K562 (cell line): ENCODE measurements around the gene TMOD2. TPM values are rescaled to one million over a fixed set of nuclear protein-coding genes. Genes with fewer than 3 reads are reported as not detected.

ENCODE experiments used
- ATAC-seq: fragments of 200-7000 bp; cut with Tn5 transposase; 3 replicates; pipeline ENCODE4 v1.9.1; 2020; ENCODE audit warnings: moderate library complexity
- BruUV-seq: library from RNA; stranded (reverse); fragments of 400-500 nt; replicated peaks from 2 replicates; lab custom pipeline; 2021; lab: Mats Ljungman, UMichigan
- CTCF ChIA-PET: fragments of 300-600 bp; formaldehyde crosslinking; extraction: SDS; loops from one replicate; lab custom pipeline; 2021; ENCODE audit warnings: low intra/inter-chr PET ratio; lab: Yijun Ruan, JAX
- POLR2A ChIA-PET: fragments of 300-600, 350-650 bp; sonication (Branson Sonifier 250); formaldehyde crosslinking; extraction: SDS; loops from one replicate; lab custom pipeline; 2021; ENCODE audit warnings: antibody characterized with exemption, inconsistent platforms; lab: Yijun Ruan, JAX
- DNase-seq, 4 experiments: peaks; one replicate each; pipeline versions ENCODE4 v3.0.0 to v3.0.0-alpha.2; 2011 to 2018; ENCODE audit warnings: low spot score in 3 of 4, mixed read lengths in 3 of 4; ENCODE audit errors: extremely low read depth in 1 of 4
- FAIRE-seq: peaks from 2 replicates; lab custom pipeline; 2011; peaks lifted over from hg19 to GRCh38; lab: Jason Lieb, UNC
- H2AFZ ChIP-seq: 2 replicates; pipeline ENCODE4 v1.6.0; 2011; ENCODE audit warnings: low read depth, low read length, control low read depth, inconsistent platforms
- H3K27ac ChIP-seq: fragments of 200-600 bp; 3 replicates; pipeline ENCODE4 v1.8.0; 2011; ENCODE audit warnings: low read depth, mild to moderate bottlenecking, control low read depth, inconsistent platforms, low read length, moderate library complexity, mixed read lengths; ENCODE audit errors: extremely low read depth
- H3K27me3 ChIP-seq, 2 experiments: fragments of 300-600 bp in 1 of 2; 2 replicates in 1 of 2; 3 replicates in 1 of 2; pipeline versions ENCODE4 v1.6.0 to v1.8.0; 2011; ENCODE audit warnings: inconsistent platforms in 2 of 2, low read length in 2 of 2, mild to moderate bottlenecking in 1 of 2, mixed read lengths in 1 of 2, moderate library complexity in 1 of 2; ENCODE audit not compliant: control insufficient read depth in 2 of 2, insufficient read depth in 2 of 2
- H3K36me3 ChIP-seq: fragments of 300-600 bp; 3 replicates; pipeline ENCODE4 v1.8.0; 2011; ENCODE audit warnings: mild to moderate bottlenecking, low read length, inconsistent platforms; ENCODE audit not compliant: control insufficient read depth, insufficient read depth
- H3K4me1 ChIP-seq, 2 experiments: fragments of 200-600 bp in 1 of 2; replicated peaks in 1 of 2; 2 replicates in 1 of 2; 3 replicates in 1 of 2; pipeline versions ENCODE4 v1.5.1 to v1.8.0; 2011; ENCODE audit warnings: inconsistent platforms in 2 of 2, low read length in 2 of 2, mild to moderate bottlenecking in 1 of 2, mixed read lengths in 1 of 2, moderate library complexity in 1 of 2; ENCODE audit not compliant: control insufficient read depth in 2 of 2, insufficient read depth in 2 of 2
- H3K4me2 ChIP-seq: 2 replicates; pipeline ENCODE4 v1.6.1; 2011; ENCODE audit warnings: low read length, control low read depth, inconsistent platforms, mixed read lengths; ENCODE audit not compliant: insufficient read depth
- H3K4me3 ChIP-seq: fragments of 200-600 bp; sonication (generic), shearing (Covaris generic); 2 replicates; pipeline ENCODE4 v1.5.1; 2016; ENCODE audit warnings: control low read depth, inconsistent platforms
- H3K79me2 ChIP-seq: fragments of 200-600 bp; 3 replicates; pipeline ENCODE4 v1.8.0; 2011; ENCODE audit warnings: low read length, inconsistent platforms; ENCODE audit not compliant: control insufficient read depth, insufficient read depth
- H3K9ac ChIP-seq, 2 experiments: 2 replicates each; pipeline versions ENCODE4 v1.6.0 to v1.6.1; 2011; ENCODE audit warnings: low read depth in 2 of 2, low read length in 2 of 2, control low read depth in 1 of 2, inconsistent platforms in 1 of 2, mild to moderate bottlenecking in 1 of 2, mixed read lengths in 1 of 2; ENCODE audit not compliant: insufficient read depth in 1 of 2
- H3K9me1 ChIP-seq: one replicate; pipeline ENCODE4 v1.6.0; 2011; ENCODE audit warnings: inconsistent platforms, mild to moderate bottlenecking, low read length, moderate library complexity; ENCODE audit not compliant: control insufficient read depth, insufficient read depth
- H3K9me3 ChIP-seq: replicated peaks from 2 replicates; pipeline ENCODE4 v1.5.1; 2011; ENCODE audit warnings: low read depth, low read length, inconsistent platforms; ENCODE audit not compliant: control insufficient read depth, insufficient read depth
- H4K20me1 ChIP-seq: replicated peaks from 2 replicates; pipeline ENCODE4 v1.6.1; 2011; ENCODE audit warnings: low read length, inconsistent platforms, mixed read lengths; ENCODE audit not compliant: control insufficient read depth, insufficient read depth
- GTF2F1 ChIP-seq: IDR thresholded peaks from 2 replicates; pipeline ENCODE4 v1.6.1; 2011; ENCODE audit warnings: low read depth, low read length, improper control_type of control experiment
- HDGF ChIP-seq: fragments of 450-650 bp; IDR thresholded peaks from 2 replicates; pipeline ENCODE4 v1.6.1; 2016
- MTA1 ChIP-seq: fragments of 450-650 bp; IDR thresholded peaks from 2 replicates; pipeline ENCODE4 v1.6.1; 2017; ENCODE audit warnings: borderline replicate concordance
- POLR3G ChIP-seq: IDR thresholded peaks from 2 replicates; pipeline ENCODE4 v1.6.1; 2011; ENCODE audit not compliant: insufficient read length, insufficient replicate concordance; ENCODE audit errors: extremely low read depth
- ZKSCAN3 ChIP-seq: fragments of 250-450 bp; sonication (Bioruptor Pico); IDR thresholded peaks from 2 replicates; pipeline ENCODE4 v1.4.0; 2020
- ZNF224 ChIP-seq: sonication (generic); formaldehyde crosslinking; IDR thresholded peaks from 2 replicates; pipeline ENCODE4 v1.8.0; 2022; ENCODE audit warnings: mild to moderate bottlenecking, missing genetic modification reagents
- WGBS: fragments of 100-300 bp; shearing (Covaris generic); methylation state at CpG from one replicate; pipeline ENCODE4 v1.1.6; 2016; ENCODE audit warnings: low coverage, mixed read lengths; ENCODE audit not compliant: insufficient coverage; ENCODE audit errors: missing lambda C conversion rate; 5-methylcytosine and 5-hydroxymethylcytosine counted together
- in situ Hi-C: fragments of 300-500 bp; cut with MboI; formaldehyde crosslinking; loops from 4 replicates; pipeline ENCODE4 v1.15.0; 2018; ENCODE audit warnings: inconsistent platforms, mixed read lengths
- intact Hi-C: fragments of 100-400 bp; cut with micrococcal nuclease; formaldehyde crosslinking; loops from 2 replicates; pipeline ENCODE4 v1.14.2; 2022
- polyA plus RNA-seq, 8 experiments: library from polyadenylated mRNA; depleted of rRNA in 4 of 8; stranded (reverse) in 5 of 8; unstranded in 3 of 8; fragments of >200 nt; fragmentation: Nextera tagmentation in 2 of 8; fragmentation: Illumina TruSeq in 1 of 8; extraction: Ambion mirVana in 2 of 8; extraction: Trizol in 1 of 8; gene quantifications; 2 replicates each; pipeline versions ENCODE4 v1.2.1 to v1.2.3, GENCODE V29; 2011 to 2014; ENCODE audit warnings: inconsistent platforms in 1 of 8, missing spikeins in 1 of 8
- total RNA-seq, 7 experiments: library from RNA; depleted of rRNA in 6 of 7; stranded (reverse); fragments of >200 nt in 6 of 7; fragmentation: Illumina TruSeq in 2 of 7; extraction: Trizol in 2 of 7; gene quantifications; 2 replicates each; pipeline versions ENCODE4 v1.2.1 to v1.2.3, GENCODE V29; 2011 to 2021; ENCODE audit warnings: low replicate concordance in 1 of 7
- TF ChIP-seq, protein P1 (sequence below): sonication (generic); formaldehyde crosslinking; IDR thresholded peaks from 2 replicates; pipeline ENCODE4 v1.8.0; 2023; ENCODE audit warnings: mild to moderate bottlenecking, missing genetic modification reagents
- TF ChIP-seq, protein P2 (sequence below): sonication (generic); formaldehyde crosslinking; IDR thresholded peaks from 2 replicates; pipeline ENCODE4 v1.8.1; 2023; ENCODE audit warnings: mild to moderate bottlenecking, missing genetic modification reagents
- TF ChIP-seq, protein P3 (sequence below): sonication (generic); formaldehyde crosslinking; IDR thresholded peaks from 2 replicates; pipeline ENCODE4 v1.8.0; 2022; ENCODE audit warnings: mild to moderate bottlenecking, missing genetic modification reagents
- TF ChIP-seq, protein P4 (sequence below): fragments of 450-650 bp; IDR thresholded peaks from 2 replicates; pipeline ENCODE4 v1.6.1; 2017; ENCODE audit warnings: mild to moderate bottlenecking, moderate library complexity
- TF ChIP-seq, protein P5 (sequence below): fragments of 450-650 bp; IDR thresholded peaks from one replicate; pipeline ENCODE4 v1.6.1; 2018; ENCODE audit warnings: mild to moderate bottlenecking, moderate library complexity; ENCODE audit not compliant: partially characterized antibody

Gene TMOD2
- total and polyA plus RNA-seq, 9 of the 15 experiments (the other 6 are each of a cell fraction or from before 2014, with no cell fraction given), result 0.49 to 3.8 (median 3.0) TPM

DNA sequence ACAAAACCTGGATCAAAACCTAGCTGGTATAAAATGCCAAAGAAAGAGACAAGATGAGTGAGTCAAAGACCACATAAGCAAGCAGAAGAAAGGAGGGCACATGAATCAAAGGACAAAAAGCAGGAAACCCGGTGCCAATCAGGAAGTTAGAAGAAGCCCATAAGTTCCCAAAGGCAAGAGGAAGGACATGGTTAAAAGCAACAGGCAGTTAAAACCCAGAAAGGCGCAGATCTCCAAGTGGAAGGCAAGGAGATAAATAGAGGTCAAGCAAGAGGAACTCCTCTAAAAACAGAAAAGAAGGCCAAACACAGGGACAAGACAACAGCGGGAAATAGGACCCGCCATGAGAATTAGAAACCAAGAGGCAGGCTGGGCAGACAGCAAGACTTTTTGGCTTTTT is 4.4 kb downstream of the TMOD2 start:
- TF ChIP-seq, protein P1, sequence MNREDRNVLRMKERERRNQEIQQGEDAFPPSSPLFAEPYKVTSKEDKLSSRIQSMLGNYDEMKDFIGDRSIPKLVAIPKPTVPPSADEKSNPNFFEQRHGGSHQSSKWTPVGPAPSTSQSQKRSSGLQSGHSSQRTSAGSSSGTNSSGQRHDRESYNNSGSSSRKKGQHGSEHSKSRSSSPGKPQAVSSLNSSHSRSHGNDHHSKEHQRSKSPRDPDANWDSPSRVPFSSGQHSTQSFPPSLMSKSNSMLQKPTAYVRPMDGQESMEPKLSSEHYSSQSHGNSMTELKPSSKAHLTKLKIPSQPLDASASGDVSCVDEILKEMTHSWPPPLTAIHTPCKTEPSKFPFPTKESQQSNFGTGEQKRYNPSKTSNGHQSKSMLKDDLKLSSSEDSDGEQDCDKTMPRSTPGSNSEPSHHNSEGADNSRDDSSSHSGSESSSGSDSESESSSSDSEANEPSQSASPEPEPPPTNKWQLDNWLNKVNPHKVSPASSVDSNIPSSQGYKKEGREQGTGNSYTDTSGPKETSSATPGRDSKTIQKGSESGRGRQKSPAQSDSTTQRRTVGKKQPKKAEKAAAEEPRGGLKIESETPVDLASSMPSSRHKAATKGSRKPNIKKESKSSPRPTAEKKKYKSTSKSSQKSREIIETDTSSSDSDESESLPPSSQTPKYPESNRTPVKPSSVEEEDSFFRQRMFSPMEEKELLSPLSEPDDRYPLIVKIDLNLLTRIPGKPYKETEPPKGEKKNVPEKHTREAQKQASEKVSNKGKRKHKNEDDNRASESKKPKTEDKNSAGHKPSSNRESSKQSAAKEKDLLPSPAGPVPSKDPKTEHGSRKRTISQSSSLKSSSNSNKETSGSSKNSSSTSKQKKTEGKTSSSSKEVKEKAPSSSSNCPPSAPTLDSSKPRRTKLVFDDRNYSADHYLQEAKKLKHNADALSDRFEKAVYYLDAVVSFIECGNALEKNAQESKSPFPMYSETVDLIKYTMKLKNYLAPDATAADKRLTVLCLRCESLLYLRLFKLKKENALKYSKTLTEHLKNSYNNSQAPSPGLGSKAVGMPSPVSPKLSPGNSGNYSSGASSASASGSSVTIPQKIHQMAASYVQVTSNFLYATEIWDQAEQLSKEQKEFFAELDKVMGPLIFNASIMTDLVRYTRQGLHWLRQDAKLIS (CRISPR knock-in tag), result no peak
- TF ChIP-seq, protein P2, sequence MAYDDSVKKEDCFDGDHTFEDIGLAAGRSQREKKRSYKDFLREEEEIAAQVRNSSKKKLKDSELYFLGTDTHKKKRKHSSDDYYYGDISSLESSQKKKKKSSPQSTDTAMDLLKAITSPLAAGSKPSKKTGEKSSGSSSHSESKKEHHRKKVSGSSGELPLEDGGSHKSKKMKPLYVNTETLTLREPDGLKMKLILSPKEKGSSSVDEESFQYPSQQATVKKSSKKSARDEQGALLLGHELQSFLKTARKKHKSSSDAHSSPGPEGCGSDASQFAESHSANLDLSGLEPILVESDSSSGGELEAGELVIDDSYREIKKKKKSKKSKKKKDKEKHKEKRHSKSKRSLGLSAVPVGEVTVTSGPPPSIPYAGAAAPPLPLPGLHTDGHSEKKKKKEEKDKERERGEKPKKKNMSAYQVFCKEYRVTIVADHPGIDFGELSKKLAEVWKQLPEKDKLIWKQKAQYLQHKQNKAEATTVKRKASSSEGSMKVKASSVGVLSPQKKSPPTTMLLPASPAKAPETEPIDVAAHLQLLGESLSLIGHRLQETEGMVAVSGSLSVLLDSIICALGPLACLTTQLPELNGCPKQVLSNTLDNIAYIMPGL (CRISPR knock-in tag), result no peak
- TF ChIP-seq, protein P3, sequence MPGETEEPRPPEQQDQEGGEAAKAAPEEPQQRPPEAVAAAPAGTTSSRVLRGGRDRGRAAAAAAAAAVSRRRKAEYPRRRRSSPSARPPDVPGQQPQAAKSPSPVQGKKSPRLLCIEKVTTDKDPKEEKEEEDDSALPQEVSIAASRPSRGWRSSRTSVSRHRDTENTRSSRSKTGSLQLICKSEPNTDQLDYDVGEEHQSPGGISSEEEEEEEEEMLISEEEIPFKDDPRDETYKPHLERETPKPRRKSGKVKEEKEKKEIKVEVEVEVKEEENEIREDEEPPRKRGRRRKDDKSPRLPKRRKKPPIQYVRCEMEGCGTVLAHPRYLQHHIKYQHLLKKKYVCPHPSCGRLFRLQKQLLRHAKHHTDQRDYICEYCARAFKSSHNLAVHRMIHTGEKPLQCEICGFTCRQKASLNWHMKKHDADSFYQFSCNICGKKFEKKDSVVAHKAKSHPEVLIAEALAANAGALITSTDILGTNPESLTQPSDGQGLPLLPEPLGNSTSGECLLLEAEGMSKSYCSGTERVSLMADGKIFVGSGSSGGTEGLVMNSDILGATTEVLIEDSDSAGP, result no peak
- TF ChIP-seq POLR3G (no peak), HDGF (no peak), MTA1 (no peak), GTF2F1 (no peak), ZNF224 (CRISPR knock-in tag) (no peak), ZKSCAN3 (CRISPR knock-in tag) (no peak)
- TF ChIP-seq, protein P4, sequence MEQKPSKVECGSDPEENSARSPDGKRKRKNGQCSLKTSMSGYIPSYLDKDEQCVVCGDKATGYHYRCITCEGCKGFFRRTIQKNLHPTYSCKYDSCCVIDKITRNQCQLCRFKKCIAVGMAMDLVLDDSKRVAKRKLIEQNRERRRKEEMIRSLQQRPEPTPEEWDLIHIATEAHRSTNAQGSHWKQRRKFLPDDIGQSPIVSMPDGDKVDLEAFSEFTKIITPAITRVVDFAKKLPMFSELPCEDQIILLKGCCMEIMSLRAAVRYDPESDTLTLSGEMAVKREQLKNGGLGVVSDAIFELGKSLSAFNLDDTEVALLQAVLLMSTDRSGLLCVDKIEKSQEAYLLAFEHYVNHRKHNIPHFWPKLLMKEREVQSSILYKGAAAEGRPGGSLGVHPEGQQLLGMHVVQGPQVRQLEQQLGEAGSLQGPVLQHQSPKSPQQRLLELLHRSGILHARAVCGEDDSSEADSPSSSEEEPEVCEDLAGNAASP, result no peak
- TF ChIP-seq, protein P5, sequence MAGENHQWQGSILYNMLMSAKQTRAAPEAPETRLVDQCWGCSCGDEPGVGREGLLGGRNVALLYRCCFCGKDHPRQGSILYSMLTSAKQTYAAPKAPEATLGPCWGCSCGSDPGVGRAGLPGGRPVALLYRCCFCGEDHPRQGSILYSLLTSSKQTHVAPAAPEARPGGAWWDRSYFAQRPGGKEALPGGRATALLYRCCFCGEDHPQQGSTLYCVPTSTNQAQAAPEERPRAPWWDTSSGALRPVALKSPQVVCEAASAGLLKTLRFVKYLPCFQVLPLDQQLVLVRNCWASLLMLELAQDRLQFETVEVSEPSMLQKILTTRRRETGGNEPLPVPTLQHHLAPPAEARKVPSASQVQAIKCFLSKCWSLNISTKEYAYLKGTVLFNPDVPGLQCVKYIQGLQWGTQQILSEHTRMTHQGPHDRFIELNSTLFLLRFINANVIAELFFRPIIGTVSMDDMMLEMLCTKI, result no peak
- no peaks in the 10 kb centered on the region for H4K20me1 ChIP-seq
- no peaks in the 10 kb centered on the region; the same call in 1 of the 3 replicates for H3K36me3 ChIP-seq
- 25% methylated on average over 4 of the region's 4 CpGs for WGBS
- H3K27ac ChIP-seq, result no peak overlapping the region
- no peak overlapping the region for H3K9ac ChIP-seq
- ATAC-seq (no peak), FAIRE-seq (no peak), DNase-seq (no peak)
- H3K9me1 ChIP-seq, result no peaks in the 10 kb centered on the region
- H2AFZ ChIP-seq, result peak overlapping the region; percentile 3; the same call in 1 of the 2 replicates
- no peak overlapping the region for H3K4me3 ChIP-seq
- no TSS peak for BruUV-seq
- in situ Hi-C loops (no loop called here), intact Hi-C loops (no loop called here)
- CTCF ChIA-PET, result no interaction called here
- no peaks in the 10 kb centered on the region for H3K9me3 ChIP-seq
- H3K4me2 ChIP-seq, result no peak overlapping the region
- H3K4me1 ChIP-seq, result peaks cover 17 to 24% of the 10 kb centered on the region in 2 experiments; a peak in 4 of 5 replicates
- H3K27me3 ChIP-seq, result no peaks in the 10 kb centered on the region; a peak in 1 of 5 replicates
- POLR2A ChIA-PET, result interaction anchor here (0.6 to 1.2 kb wide), 3 partner anchors 16 to 408 kb away, joined by 3 read pairs; no protein-coding TSS in a partner anchor
- H3K79me2 ChIP-seq, result no peaks in the 10 kb centered on the region; the same call in 2 of the 3 replicates
